Measurements from ENCODE around the gene PQBP1. TPM values are rescaled to one million over a fixed set of nuclear protein-coding genes. Genes with fewer than 3 reads are reported as not detected.

PQBP1 gene
- total and polyA plus RNA-seq, 5 donors from 2014 or later: 70.0 to 98.9 (median 93.0) TPM

GRCh38 chrX:48918301-48918642 is 20.5 kb downstream of the PQBP1 start:
- no peak for ATAC-seq (ENCODE audit: low read depth in 2 of 2)
- Histone ChIP-seq H3K36me3 (ENCODE audit: control insufficient read depth, insufficient read depth, low read length) (peaks cover 42% of the 10 kb centered on the region), H3K4me3 (ENCODE audit: low read depth, low read length) (peak overlapping the region; percentile 96), H3K9me3 (ENCODE audit: control insufficient read depth in 2 of 2, low read length in 2 of 2) (no peaks in the 10 kb centered on the region), H3K27ac (ENCODE audit: insufficient read depth, low read length, poor library complexity, severe bottlenecking) (peak overlapping the region; percentile 80), H3K4me1 (ENCODE audit: control insufficient read depth, insufficient read depth, low read length, poor library complexity, severe bottlenecking) (peaks cover 65% of the 10 kb centered on the region), H3K27me3 (ENCODE audit: control insufficient read depth, insufficient read depth, low read length) (no peaks in the 10 kb centered on the region)
- Mint-ChIP-seq H3K27ac (peak overlapping the region; percentile 94 to 99 (median 95)), H3K4me1 (peaks cover 10 to 82% (median 12%) of the 10 kb centered on the region in 4 donors), H3K9me3 (no peaks in the 10 kb centered on the region), H3K4me3 (peak overlapping the region; percentile 94 to 97 (median 96)), H3K27me3 (peaks cover 4% of the 10 kb centered on the region), H3K36me3 (peaks cover 34% of the 10 kb centered on the region)
- peak in 1 of 3 donors; percentile 21 for DNase-seq

- peaks cover 37% of the 10 kb centered on the region for H3K36me3 ChIP-seq (ENCODE audit: control insufficient read depth, insufficient read depth, low read length)
Measured at GRCh38 chrX:48918643-48919340, 21.1 kb downstream of the PQBP1 start, which contains the start of gene PIM2. TSS of gene PIM2 (minus strand) at chrX:48919024. CDS start at chrX:48918834, 190 bp downstream.

GRCh38 chrX:48919360-48919841 is 21.7 kb downstream of the PQBP1 start:
- ATAC-seq (ENCODE audit: low read depth in 2 of 2): peak; percentile 25 to 32
- Histone ChIP-seq H3K4me1 (ENCODE audit: control insufficient read depth, insufficient read depth, low read length, poor library complexity, severe bottlenecking) (peaks cover 67% of the 10 kb centered on the region), H3K4me3 (ENCODE audit: low read depth, low read length) (peak overlapping the region; percentile 92), H3K27ac (ENCODE audit: insufficient read depth, low read length, poor library complexity, severe bottlenecking) (peak overlapping the region; percentile 96), H3K36me3 (ENCODE audit: control insufficient read depth, insufficient read depth, low read length) (peaks cover 34% of the 10 kb centered on the region), H3K27me3 (ENCODE audit: control insufficient read depth, insufficient read depth, low read length) (no peaks in the 10 kb centered on the region), H3K9me3 (ENCODE audit: control insufficient read depth in 2 of 2, low read length in 2 of 2) (no peaks in the 10 kb centered on the region)
- Mint-ChIP-seq H3K4me1 (peaks cover 10 to 82% (median 16%) of the 10 kb centered on the region in 4 donors), H3K4me3 (peak overlapping the region; percentile 94 to 97 (median 96)), H3K27ac (peak overlapping the region; percentile 94 to 99 (median 96)), H3K36me3 (peaks cover 30% of the 10 kb centered on the region), H3K9me3 (no peaks in the 10 kb centered on the region), H3K27me3 (peaks cover 4% of the 10 kb centered on the region)
- peak in 1 of 3 donors; percentile 68 for DNase-seq

More at GRCh38 chrX:48918643-48919340, 21.1 kb downstream of the PQBP1 start, which contains the start of gene PIM2:
- peak; percentile 69 to 71 for ATAC-seq (ENCODE audit: low read depth in 2 of 2)
- H3K4me3 Mint-ChIP-seq: peak within 1 kb of the TSS; percentile 94 to 97 (median 96)
- H3K27ac Mint-ChIP-seq: peak within 1 kb of the TSS; percentile 94 to 99 (median 96)
- no peaks in the 10 kb centered on the region for H3K27me3 ChIP-seq (ENCODE audit: control insufficient read depth, insufficient read depth, low read length)
- H3K4me1 Mint-ChIP-seq: peaks cover 10 to 82% (median 12%) of the 10 kb centered on the region in 4 donors
- H3K4me1 ChIP-seq (ENCODE audit: control insufficient read depth, insufficient read depth, low read length, poor library complexity, severe bottlenecking): peaks cover 67% of the 10 kb centered on the region
- DNase-seq: peak; percentile 87 to 97 (median 94)
- H3K27ac ChIP-seq (ENCODE audit: insufficient read depth, low read length, poor library complexity, severe bottlenecking): peak within 1 kb of the TSS; percentile 96
- H3K27me3 Mint-ChIP-seq: peaks cover 4% of the 10 kb centered on the region
- H3K9me3 ChIP-seq (ENCODE audit: control insufficient read depth in 2 of 2, low read length in 2 of 2): no peaks in the 10 kb centered on the region
- H3K9me3 Mint-ChIP-seq: no peaks in the 10 kb centered on the region
- peaks cover 31% of the 10 kb centered on the region for H3K36me3 Mint-ChIP-seq
- peak within 1 kb of the TSS; percentile 96 for H3K4me3 ChIP-seq (ENCODE audit: low read depth, low read length)

- Histone ChIP-seq H3K36me3 (ENCODE audit: control insufficient read depth, insufficient read depth, low read length) (peaks cover 32% of the 10 kb centered on the region), H3K27ac (ENCODE audit: insufficient read depth, low read length, poor library complexity, severe bottlenecking) (peak overlapping the region; percentile 96), H3K4me1 (ENCODE audit: control insufficient read depth, insufficient read depth, low read length, poor library complexity, severe bottlenecking) (peaks cover 66% of the 10 kb centered on the region), H3K27me3 (ENCODE audit: control insufficient read depth, insufficient read depth, low read length) (no peaks in the 10 kb centered on the region), H3K9me3 (ENCODE audit: control insufficient read depth in 2 of 2, low read length in 2 of 2) (no peaks in the 10 kb centered on the region), H3K4me3 (ENCODE audit: low read depth, low read length) (peak overlapping the region; percentile 92)
- DNase-seq (peak; percentile 22 to 77 (median 65)), ATAC-seq (ENCODE audit: low read depth in 2 of 2) (peak; percentile 30 to 35)
- Mint-ChIP-seq H3K27me3 (peaks cover 4% of the 10 kb centered on the region), H3K4me3 (peak overlapping the region; percentile 94 to 97 (median 96)), H3K4me1 (peaks cover 10 to 78% (median 18%) of the 10 kb centered on the region in 4 donors), H3K9me3 (no peaks in the 10 kb centered on the region), H3K36me3 (peaks cover 26% of the 10 kb centered on the region), H3K27ac (peak overlapping the region; percentile 94 to 99 (median 96))
Measured at GRCh38 chrX:48919947-48920717, 22.4 kb downstream of the PQBP1 start.

- peak overlapping the region; percentile 94 to 99 (median 96) for H3K27ac Mint-ChIP-seq
- Histone ChIP-seq H3K36me3 (ENCODE audit: control insufficient read depth, insufficient read depth, low read length) (peaks cover 31% of the 10 kb centered on the region), H3K27me3 (ENCODE audit: control insufficient read depth, insufficient read depth, low read length) (no peaks in the 10 kb centered on the region), H3K9me3 (ENCODE audit: control insufficient read depth in 2 of 2, low read length in 2 of 2) (no peaks in the 10 kb centered on the region), H3K4me3 (ENCODE audit: low read depth, low read length) (peak overlapping the region; percentile 92), H3K27ac (ENCODE audit: insufficient read depth, low read length, poor library complexity, severe bottlenecking) (peak overlapping the region; percentile 96), H3K4me1 (ENCODE audit: control insufficient read depth, insufficient read depth, low read length, poor library complexity, severe bottlenecking) (peaks cover 60% of the 10 kb centered on the region)
- peaks cover 4% of the 10 kb centered on the region for H3K27me3 Mint-ChIP-seq
- DNase-seq (no peak), ATAC-seq (ENCODE audit: low read depth in 2 of 2) (no peak)
- peaks cover 27% of the 10 kb centered on the region for H3K36me3 Mint-ChIP-seq
- peaks cover 10 to 77% (median 19%) of the 10 kb centered on the region in 4 donors for H3K4me1 Mint-ChIP-seq
- peak overlapping the region; percentile 94 to 97 (median 96) for H3K4me3 Mint-ChIP-seq
- H3K9me3 Mint-ChIP-seq: no peaks in the 10 kb centered on the region
Measured at GRCh38 chrX:48920718-48921104, 23.0 kb downstream of the PQBP1 start.

GRCh38 chrX:48923771-48924170 is 26.0 kb downstream of the PQBP1 start:
- H3K27ac Mint-ChIP-seq: peak overlapping the region; percentile 84 to 99 (median 87)
- Histone ChIP-seq H3K9me3 (ENCODE audit: control insufficient read depth in 2 of 2, low read length in 2 of 2) (no peaks in the 10 kb centered on the region), H3K36me3 (ENCODE audit: control insufficient read depth, insufficient read depth, low read length) (peaks cover 18% of the 10 kb centered on the region), H3K4me1 (ENCODE audit: control insufficient read depth, insufficient read depth, low read length, poor library complexity, severe bottlenecking) (peaks cover 59% of the 10 kb centered on the region), H3K4me3 (ENCODE audit: low read depth, low read length) (no peak overlapping the region), H3K27ac (ENCODE audit: insufficient read depth, low read length, poor library complexity, severe bottlenecking) (no peak overlapping the region), H3K27me3 (ENCODE audit: control insufficient read depth, insufficient read depth, low read length) (no peaks in the 10 kb centered on the region)
- DNase-seq (no peak), ATAC-seq (ENCODE audit: low read depth in 2 of 2) (no peak)
- H3K4me3 Mint-ChIP-seq: peak overlapping the region in 1 of 4 donors; percentile 78
- no peaks in the 10 kb centered on the region for H3K27me3 Mint-ChIP-seq
- H3K4me1 Mint-ChIP-seq: peaks cover 10 to 78% (median 19%) of the 10 kb centered on the region in 4 donors
- H3K36me3 Mint-ChIP-seq: peaks cover 26% of the 10 kb centered on the region
- no peaks in the 10 kb centered on the region for H3K9me3 Mint-ChIP-seq

GRCh38 chrX:48924270-48924669 is 26.5 kb downstream of the PQBP1 start:
- peaks cover 10 to 75% (median 19%) of the 10 kb centered on the region in 4 donors for H3K4me1 Mint-ChIP-seq

More at GRCh38 chrX:48924270-48924669, 26.5 kb downstream of the PQBP1 start:
- Mint-ChIP-seq H3K27ac (peak overlapping the region; percentile 84 to 99 (median 87)), H3K4me3 (peak overlapping the region; percentile 34 to 78 (median 49)), H3K27me3 (no peaks in the 10 kb centered on the region), H3K36me3 (peaks cover 26% of the 10 kb centered on the region), H3K9me3 (no peaks in the 10 kb centered on the region)
- Histone ChIP-seq H3K36me3 (ENCODE audit: control insufficient read depth, insufficient read depth, low read length) (peaks cover 18% of the 10 kb centered on the region), H3K27ac (ENCODE audit: insufficient read depth, low read length, poor library complexity, severe bottlenecking) (no peak overlapping the region), H3K4me1 (ENCODE audit: control insufficient read depth, insufficient read depth, low read length, poor library complexity, severe bottlenecking) (peaks cover 56% of the 10 kb centered on the region), H3K27me3 (ENCODE audit: control insufficient read depth, insufficient read depth, low read length) (no peaks in the 10 kb centered on the region), H3K9me3 (ENCODE audit: control insufficient read depth in 2 of 2, low read length in 2 of 2) (no peaks in the 10 kb centered on the region), H3K4me3 (ENCODE audit: low read depth, low read length) (no peak overlapping the region)
- DNase-seq (peak in 1 of 3 donors; percentile 27), ATAC-seq (ENCODE audit: low read depth in 2 of 2) (no peak)

Measured in CD4-positive, CD25-positive, alpha-beta regulatory T cell (primary cell).